HUES6 (cell line): Measurements from ENCODE around the gene PADI2.

Source experiments
- H3K27ac ChIP-seq: 2 replicates; pipeline ENCODE4 v1.7.0; 2013; ENCODE audit warnings: low read depth, mild to moderate bottlenecking, low read length, inconsistent platforms
- H3K27me3 ChIP-seq: 2 replicates; pipeline ENCODE4 v1.6.1; 2013; ENCODE audit warnings: low read length; ENCODE audit not compliant: control insufficient read depth, insufficient read depth
- H3K36me3 ChIP-seq: 2 replicates; pipeline ENCODE4 v1.6.1; 2013; ENCODE audit warnings: low read length; ENCODE audit not compliant: control insufficient read depth, insufficient read depth
- H3K4me1 ChIP-seq: 2 replicates; pipeline ENCODE4 v1.6.1; 2013; ENCODE audit warnings: low read length; ENCODE audit not compliant: control insufficient read depth, insufficient read depth
- H3K4me3 ChIP-seq: 2 replicates; pipeline ENCODE4 v1.5.1; 2013; ENCODE audit warnings: low read depth, low read length
- H3K9ac ChIP-seq: one replicate; pipeline ENCODE4 v1.6.1; 2013; ENCODE audit warnings: mild to moderate bottlenecking, low read length
- H3K9me3 ChIP-seq: 2 replicates; pipeline ENCODE4 v1.6.1; 2013; ENCODE audit warnings: low read depth, low read length; ENCODE audit not compliant: control insufficient read depth, insufficient read depth

PADI2 gene

GRCh38 chr1:17112496-17113236, 6.6 kb downstream of the PADI2 start:
- Histone ChIP-seq H3K9ac (no peak overlapping the region), H3K9me3 (no peaks in the 10 kb centered on the region), H3K27me3 (peaks cover 32% of the 10 kb centered on the region), H3K36me3 (no peaks in the 10 kb centered on the region), H3K4me1 (no peaks in the 10 kb centered on the region), H3K27ac (no peak overlapping the region), H3K4me3 (no peak overlapping the region)

DNA sequence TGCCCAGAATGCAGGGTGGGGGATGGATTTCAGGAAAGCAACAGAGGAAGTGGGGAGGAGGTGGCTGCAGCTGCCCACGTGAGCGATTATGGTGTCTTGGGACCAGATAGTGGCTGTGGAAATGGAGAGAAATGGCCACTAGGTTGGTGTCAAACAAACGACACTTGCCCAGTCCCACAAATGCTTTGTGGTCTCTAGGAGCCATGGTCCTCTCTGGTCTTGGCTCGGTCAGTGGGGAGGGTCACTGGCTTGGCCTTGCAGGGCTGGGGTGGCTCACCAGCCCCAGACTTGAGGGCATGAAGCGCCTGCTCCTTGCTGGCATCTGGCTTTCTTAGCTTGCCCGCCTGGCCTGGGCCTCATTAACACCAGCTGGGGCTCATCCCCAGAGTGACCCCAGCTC, 7.2 kb downstream of the PADI2 start:
- Histone ChIP-seq H3K27me3 (peaks cover 26% of the 10 kb centered on the region), H3K4me1 (no peaks in the 10 kb centered on the region)

GRCh38 chr1:17110555-17110926, 8.7 kb downstream of the PADI2 start:
- Histone ChIP-seq H3K27me3 (peaks cover 11% of the 10 kb centered on the region; the same call in 1 of the 2 replicates), H3K4me3 (no peak overlapping the region), H3K36me3 (no peaks in the 10 kb centered on the region), H3K27ac (no peak overlapping the region), H3K9me3 (no peaks in the 10 kb centered on the region), H3K9ac (no peak overlapping the region), H3K4me1 (no peaks in the 10 kb centered on the region)

More for the DNA sequence above, 7.2 kb downstream of the PADI2 start:
- Histone ChIP-seq H3K9me3 (no peaks in the 10 kb centered on the region), H3K36me3 (no peaks in the 10 kb centered on the region), H3K4me3 (no peak overlapping the region), H3K27ac (no peak overlapping the region), H3K9ac (no peak overlapping the region)

DNA sequence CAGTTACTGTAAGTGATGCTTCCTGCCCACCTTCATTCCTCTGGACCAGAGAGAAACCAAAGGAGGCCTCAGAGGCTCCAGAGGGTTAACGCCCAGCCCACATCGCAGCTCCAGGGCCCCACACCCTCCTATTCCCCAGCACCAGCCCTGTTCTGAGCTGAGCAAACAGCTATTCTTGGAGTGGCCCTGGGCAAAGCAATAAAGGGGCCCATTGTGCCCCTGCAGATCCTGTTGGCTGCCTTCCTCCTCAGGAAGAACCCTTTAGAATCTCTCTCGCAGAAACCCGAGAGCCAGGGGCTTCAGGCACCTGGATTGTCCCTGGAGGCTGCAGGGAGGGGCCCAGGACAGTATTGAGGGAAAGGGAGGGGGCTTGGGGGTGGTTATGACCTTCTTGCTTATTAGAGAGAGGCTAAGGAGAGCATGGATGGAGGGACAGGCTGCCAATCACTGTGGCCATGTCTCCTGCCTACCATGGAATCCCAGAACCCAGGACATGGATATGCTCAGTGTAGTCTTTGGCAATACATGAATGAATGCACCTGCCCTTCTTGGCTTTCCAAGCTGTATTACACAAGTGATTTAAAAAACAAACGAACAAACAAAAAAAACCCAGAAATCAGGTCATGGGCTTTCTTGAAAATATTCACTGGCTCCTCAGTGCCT, 9.2 kb downstream of the PADI2 start:
- no peak overlapping the region for H3K4me3 ChIP-seq
- H3K9me3 ChIP-seq: no peaks in the 10 kb centered on the region
- peaks cover 6% of the 10 kb centered on the region; the same call in 1 of the 2 replicates for H3K27me3 ChIP-seq
- H3K36me3 ChIP-seq: no peaks in the 10 kb centered on the region
- H3K27ac ChIP-seq: no peak overlapping the region
- H3K4me1 ChIP-seq: no peaks in the 10 kb centered on the region
- no peak overlapping the region for H3K9ac ChIP-seq

DNA sequence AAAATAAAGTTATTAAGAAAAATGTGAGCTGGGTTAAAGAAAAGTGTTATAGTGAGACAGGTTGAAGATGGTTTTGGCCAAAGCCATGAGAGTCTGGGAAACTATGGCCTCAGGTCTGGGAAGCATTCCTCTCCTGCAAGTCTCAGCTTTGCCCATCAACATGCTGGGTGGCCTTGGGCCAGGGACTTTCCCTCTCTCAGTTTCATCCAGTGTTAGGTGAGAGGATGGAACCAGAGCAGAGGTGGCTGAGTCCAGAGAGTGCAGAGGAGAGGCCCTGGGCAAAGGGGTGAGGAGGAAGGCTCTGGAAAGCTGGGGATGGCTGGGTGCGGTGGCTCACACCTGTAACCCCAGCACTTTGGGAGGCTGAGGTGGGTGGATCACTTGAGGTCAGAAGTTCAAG, 10.5 kb downstream of the PADI2 start:
- H3K36me3 ChIP-seq: no peaks in the 10 kb centered on the region
- H3K27me3 ChIP-seq: no peaks in the 10 kb centered on the region
- no peaks in the 10 kb centered on the region for H3K4me1 ChIP-seq
- H3K9ac ChIP-seq: no peak overlapping the region
- H3K27ac ChIP-seq: no peak overlapping the region
- no peaks in the 10 kb centered on the region for H3K9me3 ChIP-seq
- no peak overlapping the region for H3K4me3 ChIP-seq

DNA sequence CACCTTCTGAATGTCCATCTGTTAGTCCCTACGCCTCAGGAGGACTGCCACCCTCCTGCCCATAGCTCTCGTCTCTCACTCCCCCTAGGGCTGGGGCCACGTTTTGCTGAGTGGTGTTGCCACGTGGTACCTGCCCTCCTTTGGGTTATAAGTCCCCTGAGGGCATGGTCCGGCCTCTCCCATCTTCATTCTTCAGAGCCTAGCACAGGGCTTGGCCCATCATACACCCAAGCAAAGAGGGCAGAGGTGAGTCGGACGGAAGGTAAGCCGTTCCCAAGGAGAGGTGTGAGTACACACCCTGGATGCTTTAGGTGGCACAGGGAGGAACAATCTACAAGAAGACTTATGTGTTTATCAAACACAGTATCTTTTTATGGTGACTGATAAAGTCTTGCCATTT, 10.9 kb downstream of the PADI2 start:
- no peaks in the 10 kb centered on the region for H3K9me3 ChIP-seq

DNA sequence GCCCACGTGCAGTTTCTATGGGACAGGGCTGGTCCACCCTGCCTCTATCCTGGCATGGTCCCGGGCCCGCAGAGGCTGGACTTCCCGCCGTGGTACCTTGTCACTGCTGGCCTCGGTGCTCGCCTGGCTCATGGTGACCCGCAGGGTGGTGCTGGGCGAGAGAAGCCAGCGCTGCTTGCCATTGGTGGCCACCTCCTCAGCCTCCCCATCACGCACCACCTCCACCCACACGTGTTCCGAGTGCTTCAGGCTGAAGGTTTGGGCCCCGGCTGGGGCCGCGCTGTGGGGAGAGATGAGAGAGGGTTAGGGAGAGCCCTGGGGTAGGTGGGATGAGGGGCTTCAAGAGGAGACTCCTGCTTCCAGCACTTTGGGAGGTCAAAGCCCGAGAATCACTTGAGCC, 14.5 kb downstream of the PADI2 start:
- Histone ChIP-seq H3K27ac (no peak overlapping the region), H3K36me3 (no peaks in the 10 kb centered on the region), H3K9me3 (no peaks in the 10 kb centered on the region), H3K27me3 (no peaks in the 10 kb centered on the region), H3K4me3 (no peak overlapping the region), H3K4me1 (peaks cover 1% of the 10 kb centered on the region; the same call in 1 of the 2 replicates), H3K9ac (no peak overlapping the region)

More for the DNA sequence above, 10.9 kb downstream of the PADI2 start:
- Histone ChIP-seq H3K4me3 (no peak overlapping the region), H3K9ac (no peak overlapping the region), H3K36me3 (no peaks in the 10 kb centered on the region), H3K27me3 (no peaks in the 10 kb centered on the region), H3K4me1 (no peaks in the 10 kb centered on the region), H3K27ac (no peak overlapping the region)

DNA sequence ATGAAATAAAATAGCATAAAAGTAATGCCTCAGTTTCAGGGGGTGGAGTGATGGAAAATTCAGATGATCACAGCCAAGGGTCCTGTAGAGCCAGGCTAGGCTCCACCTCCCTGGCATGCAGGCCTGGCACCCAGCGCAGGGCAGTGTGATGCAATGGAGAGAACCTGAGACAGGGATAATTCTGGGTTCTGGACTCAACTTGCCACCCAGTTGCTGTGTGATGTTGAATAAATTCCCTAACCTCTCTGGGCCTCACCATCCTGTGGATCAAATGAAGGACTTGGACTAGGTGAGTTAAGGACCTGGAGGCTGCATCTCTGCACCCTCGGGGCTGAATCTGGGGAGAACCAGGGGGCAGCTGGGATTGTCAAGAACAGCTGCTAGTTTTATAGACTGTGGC, 17.0 kb downstream of the PADI2 start:
- no peaks in the 10 kb centered on the region for H3K27me3 ChIP-seq
- no peak overlapping the region for H3K4me3 ChIP-seq
- no peaks in the 10 kb centered on the region for H3K9me3 ChIP-seq
- H3K9ac ChIP-seq: no peak overlapping the region
- H3K36me3 ChIP-seq: no peaks in the 10 kb centered on the region
- no peak overlapping the region for H3K27ac ChIP-seq
- peaks cover 19% of the 10 kb centered on the region; the same call in 1 of the 2 replicates for H3K4me1 ChIP-seq

DNA sequence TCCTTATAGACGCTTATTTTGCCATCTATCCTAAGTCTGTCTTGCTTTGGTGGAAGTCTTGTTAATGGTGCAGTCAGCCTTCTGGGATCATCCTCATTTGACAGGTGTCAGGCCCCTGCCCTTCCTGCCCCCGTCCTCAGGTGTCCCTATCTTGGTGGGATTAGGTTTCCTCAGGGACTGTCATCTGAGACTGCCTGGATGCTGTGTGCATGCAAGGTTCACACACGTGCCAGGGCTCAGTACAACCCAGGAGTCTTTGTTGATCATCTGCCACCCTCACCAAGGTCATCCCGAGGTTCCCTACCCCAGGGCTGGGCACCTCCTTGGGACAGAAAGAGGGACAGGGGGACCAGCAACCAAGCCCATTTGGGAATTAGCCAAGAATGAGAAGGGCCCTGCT, 18.0 kb downstream of the PADI2 start:
- no peaks in the 10 kb centered on the region for H3K36me3 ChIP-seq

GRCh38 chr1:17099616-17100340, 19.5 kb downstream of the PADI2 start:
- no peaks in the 10 kb centered on the region for H3K36me3 ChIP-seq
- no peak overlapping the region for H3K27ac ChIP-seq
- no peak overlapping the region for H3K4me3 ChIP-seq
- no peaks in the 10 kb centered on the region for H3K27me3 ChIP-seq
- peaks cover 19% of the 10 kb centered on the region; the same call in 1 of the 2 replicates for H3K4me1 ChIP-seq
- H3K9me3 ChIP-seq: no peaks in the 10 kb centered on the region
- H3K9ac ChIP-seq: no peak overlapping the region

More for the DNA sequence above, 18.0 kb downstream of the PADI2 start:
- Histone ChIP-seq H3K27ac (no peak overlapping the region), H3K4me1 (peaks cover 19% of the 10 kb centered on the region; the same call in 1 of the 2 replicates), H3K9ac (no peak overlapping the region), H3K27me3 (no peaks in the 10 kb centered on the region), H3K9me3 (no peaks in the 10 kb centered on the region), H3K4me3 (no peak overlapping the region)
